Activated naive CD4-positive, alpha-beta T cell (primary cell): ENCODE results near the gene ATG4C.

Experiments used
- DNase-seq, 4 experiments: peaks; one replicate each; lab custom pipeline; 2025; lab: John Stamatoyannopoulos, UW

ATG4C gene

DNA sequence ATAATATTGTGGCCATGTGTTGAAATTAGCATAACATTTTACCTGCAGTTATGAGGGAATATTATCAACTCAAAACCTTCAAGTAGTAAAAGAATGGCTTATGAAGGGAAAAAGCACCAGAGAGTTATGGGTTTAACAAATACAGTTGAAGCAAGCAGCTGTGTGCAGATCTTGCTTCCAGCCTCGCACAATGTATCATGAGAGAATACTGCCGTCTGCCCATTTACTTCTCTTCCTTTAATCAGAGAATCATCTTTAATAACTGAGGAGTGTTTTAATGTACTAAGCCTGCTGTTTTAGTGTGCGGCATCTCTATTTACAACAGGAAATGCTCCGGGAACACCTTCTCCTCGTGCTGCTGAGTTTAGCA lies 120.9 kb downstream of the ATG4C start:
- DNase-seq = no peak

DNA sequence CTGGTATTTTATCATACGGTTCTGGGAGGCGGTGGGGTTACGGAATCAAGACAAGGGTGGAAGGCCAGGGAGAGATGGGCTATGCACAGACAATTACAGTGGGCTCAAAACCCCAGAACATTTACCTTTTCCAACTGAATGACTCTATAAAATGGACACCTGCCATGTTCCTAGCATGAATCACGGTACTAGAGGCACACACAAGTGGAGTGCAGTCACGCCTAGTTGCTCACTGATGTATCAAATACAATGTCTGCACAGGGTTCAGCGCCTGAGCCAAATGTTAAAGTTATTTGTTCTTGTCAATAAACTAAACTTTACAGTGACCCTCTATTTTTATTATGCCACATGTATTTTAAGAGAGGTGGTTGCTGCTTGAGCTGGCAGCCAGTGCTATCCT lies 121.4 kb downstream of the ATG4C start:
- no peak for DNase-seq

DNA sequence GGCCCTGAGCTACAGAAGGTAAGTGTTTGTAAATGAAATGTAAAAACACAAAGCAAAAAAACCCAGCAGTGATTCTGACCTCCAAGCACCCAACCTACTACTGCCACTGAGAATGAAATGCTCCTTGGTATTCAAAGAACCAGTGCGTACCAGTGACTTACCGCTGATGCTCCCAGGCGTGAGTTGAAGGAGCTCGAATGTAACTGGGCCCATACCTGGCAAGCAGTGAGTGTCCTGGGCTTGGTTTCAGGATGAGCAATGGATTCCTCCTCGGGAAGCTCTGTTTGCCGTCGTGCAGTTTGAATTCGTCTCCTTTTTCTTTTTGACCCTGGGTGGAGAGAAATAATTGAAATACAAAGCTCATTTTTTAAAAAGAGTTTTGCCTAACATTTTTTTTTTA lies 121.9 kb downstream of the ATG4C start:
- DNase-seq = no peak

DNA sequence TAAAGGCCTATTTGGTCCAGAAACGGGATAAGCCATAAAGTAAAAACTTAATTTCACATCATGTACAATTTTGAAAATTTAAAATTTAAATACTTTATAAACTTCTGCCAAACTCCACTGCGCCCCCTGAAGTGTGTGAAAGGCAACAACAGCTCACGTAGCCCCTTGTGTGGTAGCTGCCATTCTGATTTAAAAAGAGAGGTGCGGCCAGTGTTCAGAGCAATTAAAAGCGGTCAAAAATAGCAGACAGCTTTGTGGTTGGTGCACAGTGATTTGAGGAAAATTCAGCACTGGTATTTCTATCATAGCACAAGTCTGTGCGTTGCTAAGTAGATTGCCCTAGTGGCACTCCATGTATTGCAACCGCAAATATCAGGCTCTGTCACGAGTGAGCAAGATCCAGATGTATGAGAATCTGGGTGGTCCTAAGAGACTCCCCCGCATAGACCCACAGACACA lies 122.5 kb downstream of the ATG4C start:
- no peak for DNase-seq

- no peak for DNase-seq
Measured at GRCh38 chr1:62908168-62908695, 124.3 kb downstream of the ATG4C start.

- no peak for DNase-seq
Measured at GRCh38 chr1:62912028-62912638, 128.2 kb downstream of the ATG4C start.
